ENCODE measurements around the gene DCUN1D1. TPM values are rescaled to one million over a fixed set of nuclear protein-coding genes. Genes with fewer than 3 reads are reported as not detected.

DCUN1D1 gene
- total and polyA plus RNA-seq, 10 of the 15 experiments (the other 5 are each of a cell fraction or from before 2014, with no cell fraction given): 19.8 to 47.4 (median 30.8) TPM

- Histone ChIP-seq H3K27me3 (replicated peaks in 1 of 2; ENCODE audit: control insufficient read depth in 2 of 2, insufficient read depth in 2 of 2, low read length in 1 of 2) (no peaks in the 10 kb centered on the region), H3K36me3 (ENCODE audit: control insufficient read depth in 2 of 2, insufficient read depth in 2 of 2, low read length in 1 of 2) (no peaks in the 10 kb centered on the region; a peak in 2 of 4 replicates), H3K4me3 (no peak overlapping the region), H4K20me1 (ENCODE audit: control insufficient read depth, insufficient read depth) (no peaks in the 10 kb centered on the region), H3K4me1 (ENCODE audit: control insufficient read depth, insufficient read depth, low read length) (no peaks in the 10 kb centered on the region), H3K27ac (ENCODE audit: control insufficient read depth, insufficient read depth) (no peak overlapping the region), H3K9ac (ENCODE audit: control insufficient read depth, insufficient read depth, low read length) (no peak overlapping the region), H3K9me3 (replicated peaks; ENCODE audit: control insufficient read depth, insufficient read depth, low read length) (no peaks in the 10 kb centered on the region), H2AFZ (ENCODE audit: control insufficient read depth, low read depth, low read length) (no peak overlapping the region), H3K79me2 (ENCODE audit: control insufficient read depth, insufficient read depth, low read length) (no peaks in the 10 kb centered on the region), H3K4me2 (ENCODE audit: control insufficient read depth, insufficient read depth) (no peak overlapping the region)
- ChIA-PET SMC1A (ENCODE audit: uncharacterized antibody, unreplicated experiment) (no interaction called here), CTCF (no interaction called here), RAD21 (ENCODE audit: unreplicated experiment) (no interaction called here), POLR2A (no interaction called here)
- no TSS peak for BruUV-seq (replicated peaks)
- in situ Hi-C loops (cut with MboI) (no loop called here), intact Hi-C loops (cut with micrococcal nuclease; ENCODE audit: unreplicated experiment) (no loop called here)
- no peak for ATAC-seq
- FAIRE-seq: no peak
- DNase-seq (ENCODE audit: low read depth, low spot score): no peak
- 80% methylated on average over 10 of the region's 10 CpGs for WGBS (ENCODE audit: insufficient coverage, insufficient replicate concordance, low lambda C conversion rate, missing lambda C conversion rate)
- TF ChIP-seq USF1 (IDR thresholded peaks at IDR 0.05; ENCODE audit: borderline replicate concordance, extremely low read length, insufficient read depth, low read depth, low read length) (no peak), ASH2L (IDR thresholded peaks at IDR 0.05; ENCODE audit: borderline replicate concordance, low read depth) (no peak), SMC3 (IDR thresholded peaks at IDR 0.05; ENCODE audit: borderline replicate concordance, low read length) (no peak), EED (IDR thresholded peaks at IDR 0.05; ENCODE audit: low read depth) (no peak), RAD21 (IDR thresholded peaks at IDR 0.05; ENCODE audit: insufficient read depth, low read depth, low read length) (no peak), POLR2AphosphoS2 (IDR thresholded peaks at IDR 0.05; ENCODE audit: low read depth, low read length) (no peak), NR2F1 (conservative IDR thresholded peaks at IDR 0.05) (no peak), SP1 (IDR thresholded peaks at IDR 0.05; ENCODE audit: low read depth, low read length) (no peak), MYB (IDR thresholded peaks at IDR 0.05; ENCODE audit: borderline replicate concordance, low read depth, low read length) (no peak), SREBF2 (IDR thresholded peaks at IDR 0.05; ENCODE audit: low read length) (no peak), FOS (IDR thresholded peaks at IDR 0.05; ENCODE audit: borderline replicate concordance, extremely low read depth, insufficient read length) (no peak), TCF7 (IDR thresholded peaks at IDR 0.05; ENCODE audit: borderline replicate concordance) (no peak), ATF7 (IDR thresholded peaks at IDR 0.05; ENCODE audit: low read depth) (no peak), BRCA1 (IDR thresholded peaks at IDR 0.05; ENCODE audit: low read depth, low read length) (no peak), CHD2 (IDR thresholded peaks at IDR 0.05; ENCODE audit: borderline replicate concordance, low read depth, low read length) (no peak)
- TF ChIP-seq, protein P1, sequence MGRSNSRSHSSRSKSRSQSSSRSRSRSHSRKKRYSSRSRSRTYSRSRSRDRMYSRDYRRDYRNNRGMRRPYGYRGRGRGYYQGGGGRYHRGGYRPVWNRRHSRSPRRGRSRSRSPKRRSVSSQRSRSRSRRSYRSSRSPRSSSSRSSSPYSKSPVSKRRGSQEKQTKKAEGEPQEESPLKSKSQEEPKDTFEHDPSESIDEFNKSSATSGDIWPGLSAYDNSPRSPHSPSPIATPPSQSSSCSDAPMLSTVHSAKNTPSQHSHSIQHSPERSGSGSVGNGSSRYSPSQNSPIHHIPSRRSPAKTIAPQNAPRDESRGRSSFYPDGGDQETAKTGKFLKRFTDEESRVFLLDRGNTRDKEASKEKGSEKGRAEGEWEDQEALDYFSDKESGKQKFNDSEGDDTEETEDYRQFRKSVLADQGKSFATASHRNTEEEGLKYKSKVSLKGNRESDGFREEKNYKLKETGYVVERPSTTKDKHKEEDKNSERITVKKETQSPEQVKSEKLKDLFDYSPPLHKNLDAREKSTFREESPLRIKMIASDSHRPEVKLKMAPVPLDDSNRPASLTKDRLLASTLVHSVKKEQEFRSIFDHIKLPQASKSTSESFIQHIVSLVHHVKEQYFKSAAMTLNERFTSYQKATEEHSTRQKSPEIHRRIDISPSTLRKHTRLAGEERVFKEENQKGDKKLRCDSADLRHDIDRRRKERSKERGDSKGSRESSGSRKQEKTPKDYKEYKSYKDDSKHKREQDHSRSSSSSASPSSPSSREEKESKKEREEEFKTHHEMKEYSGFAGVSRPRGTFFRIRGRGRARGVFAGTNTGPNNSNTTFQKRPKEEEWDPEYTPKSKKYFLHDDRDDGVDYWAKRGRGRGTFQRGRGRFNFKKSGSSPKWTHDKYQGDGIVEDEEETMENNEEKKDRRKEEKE (IDR thresholded peaks at IDR 0.05): no peak
- TF ChIP-seq, protein P2, sequence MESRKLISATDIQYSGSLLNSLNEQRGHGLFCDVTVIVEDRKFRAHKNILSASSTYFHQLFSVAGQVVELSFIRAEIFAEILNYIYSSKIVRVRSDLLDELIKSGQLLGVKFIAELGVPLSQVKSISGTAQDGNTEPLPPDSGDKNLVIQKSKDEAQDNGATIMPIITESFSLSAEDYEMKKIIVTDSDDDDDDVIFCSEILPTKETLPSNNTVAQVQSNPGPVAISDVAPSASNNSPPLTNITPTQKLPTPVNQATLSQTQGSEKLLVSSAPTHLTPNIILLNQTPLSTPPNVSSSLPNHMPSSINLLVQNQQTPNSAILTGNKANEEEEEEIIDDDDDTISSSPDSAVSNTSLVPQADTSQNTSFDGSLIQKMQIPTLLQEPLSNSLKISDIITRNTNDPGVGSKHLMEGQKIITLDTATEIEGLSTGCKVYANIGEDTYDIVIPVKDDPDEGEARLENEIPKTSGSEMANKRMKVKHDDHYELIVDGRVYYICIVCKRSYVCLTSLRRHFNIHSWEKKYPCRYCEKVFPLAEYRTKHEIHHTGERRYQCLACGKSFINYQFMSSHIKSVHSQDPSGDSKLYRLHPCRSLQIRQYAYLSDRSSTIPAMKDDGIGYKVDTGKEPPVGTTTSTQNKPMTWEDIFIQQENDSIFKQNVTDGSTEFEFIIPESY (IDR thresholded peaks at IDR 0.05): no peak
These were observed 26.2 kb upstream of the DCUN1D1 start for GRCh38 chr3:183006396-183007002.
